Measurements from ENCODE around the gene CALR3. TPM values are rescaled to one million over a fixed set of nuclear protein-coding genes. Genes with fewer than 3 reads are reported as not detected.

The CALR3 gene
- total RNA-seq, 6 experiments from 2014 or later: not detected

DNA sequence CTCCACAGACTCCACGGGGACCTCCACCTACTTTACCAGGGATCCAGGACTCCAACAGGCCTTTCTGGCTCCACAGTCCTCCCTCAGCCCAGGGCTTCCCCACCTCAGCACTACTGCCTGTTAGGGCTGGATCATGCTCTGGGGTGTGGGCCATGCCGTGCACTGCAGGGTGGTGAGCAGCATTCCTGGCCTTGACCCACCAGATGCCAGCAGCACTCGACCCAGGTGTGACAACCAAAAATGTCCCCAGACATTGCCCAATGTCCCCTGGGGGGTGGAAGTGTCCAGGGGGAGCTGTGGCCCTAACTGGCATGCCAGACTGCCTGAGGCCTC is 66.2 kb downstream of the CALR3 start:
- DNase-seq: no peak
- H3K36me3 ChIP-seq: peaks cover 0 to 46% (median 22%) of the 10 kb centered on the region in 4 donors
- no CpG with 5 or more reads among the region's 3 CpGs for WGBS (ENCODE audit: insufficient coverage, low coverage, low lambda C conversion rate, missing lambda C conversion rate)

DNA sequence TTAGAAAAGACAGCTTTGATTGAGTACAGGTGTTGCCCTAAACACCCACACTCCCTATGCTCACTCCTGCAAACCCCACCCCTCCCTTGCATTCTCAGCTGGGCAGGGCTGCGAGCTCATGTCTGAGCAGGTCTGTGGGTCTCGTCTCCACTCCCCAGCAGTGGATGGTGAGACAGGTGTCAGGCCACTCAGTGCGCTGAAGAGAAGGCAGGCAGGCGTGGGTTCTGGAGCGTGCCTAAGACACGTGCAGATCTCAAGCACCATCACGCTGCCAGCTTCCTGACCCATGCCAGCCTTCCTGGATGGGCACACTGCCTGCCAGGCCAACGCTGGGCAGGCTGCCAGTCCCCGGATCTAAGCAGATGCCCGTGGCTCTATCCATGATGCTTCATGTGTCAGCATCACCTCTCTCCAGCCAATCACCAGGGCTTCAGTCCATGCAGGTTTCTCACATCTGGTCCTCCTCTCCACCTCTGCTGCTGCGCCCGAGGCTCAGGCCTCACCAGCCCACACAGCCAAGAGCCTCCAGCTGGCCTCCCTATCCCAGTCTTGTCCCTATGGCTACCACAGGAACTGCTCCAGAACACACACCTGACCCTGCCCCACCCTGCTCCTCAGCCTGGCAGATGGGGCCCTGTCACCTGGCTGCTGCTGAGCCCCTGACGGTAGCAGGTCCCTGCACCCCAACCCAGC is 66.8 kb downstream of the CALR3 start:
- 18% methylated on average over 5 of the region's 13 CpGs for WGBS (ENCODE audit: insufficient coverage, low coverage, low lambda C conversion rate, missing lambda C conversion rate)
- peak; percentile 85 to 94 (median 88) for ATAC-seq
- intact Hi-C loops (cut with DNase I): no loop called here
- Histone ChIP-seq H3K4me3 (no peak overlapping the region), H3K27ac (no peak overlapping the region), H3K36me3 (peaks cover 0 to 46% (median 23%) of the 10 kb centered on the region in 4 donors), H3K4me1 (no peaks in the 10 kb centered on the region), H3K9me3 (no peaks in the 10 kb centered on the region), H3K27me3 (no peaks in the 10 kb centered on the region)
- TF ChIP-seq, protein P1, sequence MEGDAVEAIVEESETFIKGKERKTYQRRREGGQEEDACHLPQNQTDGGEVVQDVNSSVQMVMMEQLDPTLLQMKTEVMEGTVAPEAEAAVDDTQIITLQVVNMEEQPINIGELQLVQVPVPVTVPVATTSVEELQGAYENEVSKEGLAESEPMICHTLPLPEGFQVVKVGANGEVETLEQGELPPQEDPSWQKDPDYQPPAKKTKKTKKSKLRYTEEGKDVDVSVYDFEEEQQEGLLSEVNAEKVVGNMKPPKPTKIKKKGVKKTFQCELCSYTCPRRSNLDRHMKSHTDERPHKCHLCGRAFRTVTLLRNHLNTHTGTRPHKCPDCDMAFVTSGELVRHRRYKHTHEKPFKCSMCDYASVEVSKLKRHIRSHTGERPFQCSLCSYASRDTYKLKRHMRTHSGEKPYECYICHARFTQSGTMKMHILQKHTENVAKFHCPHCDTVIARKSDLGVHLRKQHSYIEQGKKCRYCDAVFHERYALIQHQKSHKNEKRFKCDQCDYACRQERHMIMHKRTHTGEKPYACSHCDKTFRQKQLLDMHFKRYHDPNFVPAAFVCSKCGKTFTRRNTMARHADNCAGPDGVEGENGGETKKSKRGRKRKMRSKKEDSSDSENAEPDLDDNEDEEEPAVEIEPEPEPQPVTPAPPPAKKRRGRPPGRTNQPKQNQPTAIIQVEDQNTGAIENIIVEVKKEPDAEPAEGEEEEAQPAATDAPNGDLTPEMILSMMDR (IDR thresholded peaks at IDR 0.05): no peak
- no peak for TF ChIP-seq POLR2A (IDR thresholded peaks at IDR 0.05)
- peak; percentile 76 to 86 (median 84) for DNase-seq

More for the DNA sequence above, 66.2 kb downstream of the CALR3 start:
- Histone ChIP-seq H3K4me3 (no peak overlapping the region), H3K4me1 (no peaks in the 10 kb centered on the region), H3K27ac (no peak overlapping the region), H3K9me3 (no peaks in the 10 kb centered on the region), H3K27me3 (no peaks in the 10 kb centered on the region)
- no peak for ATAC-seq
- TF ChIP-seq, protein P1 (IDR thresholded peaks at IDR 0.05): no peak
- TF ChIP-seq POLR2A (IDR thresholded peaks at IDR 0.05): no peak
- intact Hi-C loops (cut with DNase I): no loop called here

Small RNA genes lying within 50 kb of the gene (small RNA-seq; reads per million reads assigned to genes)
- 0 reads per million in 2 experiments for gene RN7SL146P

Other genes with a start within 250 kb of the CALR3 start
- 10 to 100 TPM in 1 of 6 experiments, 1 to 10 TPM in 5; 3.7 to 10.1 (median 4.8) TPM for gene KLF2, start 171.3 kb downstream of the CALR3 start, total RNA-seq
- 10 to 100 TPM in 4 of 6 experiments, 1 to 10 TPM in 2; 6.3 to 22.5 (median 13.8) TPM for gene EPS15L1, start 24.2 kb downstream of the CALR3 start, total RNA-seq
- 1 to 10 TPM; 1.8 to 4.3 (median 2.5) TPM for gene C19orf44, start 227 bp upstream of the CALR3 start, total RNA-seq
- 10 to 100 TPM in 4 of 6 experiments, 1 to 10 TPM in 2; 6.8 to 26.2 (median 20.6) TPM for gene CHERP, start 46.3 kb upstream of the CALR3 start, total RNA-seq
- gene SLC35E1, start 76.2 kb upstream of the CALR3 start, total RNA-seq: 10 to 100 TPM; 17.2 to 27.4 (median 20.1) TPM
- gene MED26, start 132.0 kb upstream of the CALR3 start, total RNA-seq: 1 to 10 TPM; 3.4 to 5.4 (median 4.4) TPM
- gene SMIM7, start 164.0 kb upstream of the CALR3 start, total RNA-seq: 10 to 100 TPM; 34.7 to 76.5 (median 41.2) TPM
- 1 to 10 TPM; 2.7 to 8.3 (median 5.3) TPM for gene TMEM38A, start 165.0 kb upstream of the CALR3 start, total RNA-seq
- gene NWD1, start 223.7 kb upstream of the CALR3 start, total RNA-seq: under 1 TPM in 1 of 6 experiments, not detected in 5; 0.09 TPM